GM20431 (cell line): ENCODE results near the gene SLC34A3.
"Not testable (repeated sequence)": the region's sequence is repeated elsewhere in the genome, so short reads cannot be mapped to it uniquely, and the experiment has no call there.

ENCODE experiments used
- in situ Hi-C: fragments of 300-500 bp; cut with MseI, MboI; formaldehyde crosslinking; loops from one replicate; pipeline ENCODE4 v1.15.0; 2020; ENCODE audit warnings: low sequenced_read_pairs; ENCODE audit not compliant: unreplicated experiment

Gene SLC34A3

GRCh38 chr9:137251490-137252268, 21.0 kb downstream of the SLC34A3 start:
- in situ Hi-C loops = no loop called here

GRCh38 chr9:137252555-137253506, 22.1 kb downstream of the SLC34A3 start:
- in situ Hi-C loops = no loop called here

- in situ Hi-C loops = no loop called here
Measured at GRCh38 chr9:137253717-137254623, 23.3 kb downstream of the SLC34A3 start.

- in situ Hi-C loops = no loop called here
Measured at GRCh38 chr9:137254624-137255447, 24.1 kb downstream of the SLC34A3 start, which contains the start of gene NELFB. NELFB (plus strand) TSS chr9:137255327.

- in situ Hi-C loops = no loop called here
Measured at GRCh38 chr9:137255448-137256114, 24.9 kb downstream of the SLC34A3 start.

- in situ Hi-C loops = no loop called here
Measured at GRCh38 chr9:137256362-137256761, 25.7 kb downstream of the SLC34A3 start.

- in situ Hi-C loops = no loop called here
Measured at GRCh38 chr9:137256856-137257255, 26.2 kb downstream of the SLC34A3 start.

GRCh38 chr9:137262173-137262908, 31.6 kb downstream of the SLC34A3 start:
- in situ Hi-C loops = not testable (repeated sequence)

GRCh38 chr9:137262909-137263285, 32.2 kb downstream of the SLC34A3 start:
- in situ Hi-C loops = no loop called here

- in situ Hi-C loops = no loop called here
Measured at GRCh38 chr9:137263506-137263905, 32.8 kb downstream of the SLC34A3 start.

GRCh38 chr9:137264067-137264466, 33.4 kb downstream of the SLC34A3 start:
- in situ Hi-C loops = no loop called here

GRCh38 chr9:137265496-137266161, 34.9 kb downstream of the SLC34A3 start:
- in situ Hi-C loops = no loop called here

GRCh38 chr9:137266162-137266527, 35.4 kb downstream of the SLC34A3 start:
- in situ Hi-C loops = no loop called here

GRCh38 chr9:137266585-137267453, 36.1 kb downstream of the SLC34A3 start:
- in situ Hi-C loops = no loop called here

- in situ Hi-C loops = no loop called here
Measured at GRCh38 chr9:137267933-137268355, 37.2 kb downstream of the SLC34A3 start.

- in situ Hi-C loops = no loop called here
Measured at GRCh38 chr9:137268538-137269201, 38.0 kb downstream of the SLC34A3 start.
